IMR-90 (cell line): ENCODE data around the gene C1orf56. TPM values are rescaled to one million over a fixed set of nuclear protein-coding genes. Genes with fewer than 3 reads are reported as not detected.

Experiments used
- ATAC-seq: fragments of 200-7000 bp; cut with Tn5 transposase; 2 replicates; pipeline ENCODE4 v1.9.1; 2020; ENCODE audit warnings: low read depth, mild to moderate bottlenecking, moderate library complexity
- BruUV-seq: library from RNA; stranded (reverse); fragments of 400-500 nt; replicated peaks from 2 replicates; lab custom pipeline; 2021; lab: Mats Ljungman, UMichigan
- CTCF ChIA-PET: fragments of 300-600 bp; formaldehyde crosslinking; extraction: SDS; loops from one replicate; lab custom pipeline; 2021; ENCODE audit warnings: antibody characterized with exemption; lab: Yijun Ruan, JAX
- POLR2A ChIA-PET: fragments of 300-600 bp; sonication (Branson Sonifier 250); formaldehyde crosslinking; loops from one replicate; lab custom pipeline; 2022; ENCODE audit warnings: antibody characterized with exemption; ENCODE audit not compliant: unreplicated experiment; lab: Charles Lee
- DNase-seq: peaks from one replicate; pipeline ENCODE4 v3.0.0; 2013
- H2AFZ ChIP-seq: replicated peaks from 2 replicates; pipeline ENCODE3; 2013; ENCODE audit warnings: low read length, mild to moderate bottlenecking; ENCODE audit not compliant: poor library complexity
- H2AK5ac ChIP-seq: 2 replicates; pipeline ENCODE4 v1.6.1; 2013; ENCODE audit warnings: low read depth, low read length, inconsistent platforms
- H2AK9ac ChIP-seq: replicated peaks from 2 replicates; pipeline ENCODE3; 2013; ENCODE audit warnings: mild to moderate bottlenecking, low read depth, low read length, moderate library complexity; ENCODE audit not compliant: poor library complexity
- H2BK120ac ChIP-seq: 2 replicates; pipeline ENCODE4 v1.6.1; 2013; ENCODE audit warnings: low read depth, low read length, inconsistent platforms
- H2BK15ac ChIP-seq: 3 replicates; pipeline ENCODE4 v1.6.1; 2013; ENCODE audit warnings: low read depth, low read length, inconsistent platforms
- H2BK20ac ChIP-seq: 2 replicates; pipeline ENCODE4 v1.6.1; 2013; ENCODE audit warnings: low read depth, mild to moderate bottlenecking, inconsistent platforms, low read length, moderate library complexity
- H2BK5ac ChIP-seq: 2 replicates; pipeline ENCODE4 v1.6.1; 2013; ENCODE audit warnings: mild to moderate bottlenecking, low read depth, low read length, inconsistent platforms; ENCODE audit not compliant: poor library complexity, severe bottlenecking
- H3K14ac ChIP-seq: replicated peaks from 2 replicates; pipeline ENCODE4 v1.6.1; 2013; ENCODE audit warnings: low read depth, low read length, inconsistent platforms
- H3K18ac ChIP-seq: 2 replicates; pipeline ENCODE4 v1.6.1; 2013; ENCODE audit warnings: low read depth, low read length, control low read depth
- H3K23ac ChIP-seq: 2 replicates; pipeline ENCODE4 v1.6.1; 2013; ENCODE audit warnings: low read depth, low read length, inconsistent platforms
- H3K27ac ChIP-seq: 2 replicates; pipeline ENCODE4 v1.5.1; 2013; ENCODE audit warnings: mild to moderate bottlenecking, control low read depth, low read length; ENCODE audit not compliant: insufficient read depth
- H3K27me3 ChIP-seq: 2 replicates; pipeline ENCODE4 v1.6.1; 2013; ENCODE audit warnings: low read length; ENCODE audit not compliant: control insufficient read depth, insufficient read depth
- H3K36me3 ChIP-seq: 2 replicates; pipeline ENCODE4 v1.6.1; 2013; ENCODE audit warnings: low read length, mixed read lengths; ENCODE audit not compliant: control insufficient read depth, insufficient read depth
- H3K4ac ChIP-seq: 2 replicates; pipeline ENCODE4 v1.6.1; 2013; ENCODE audit warnings: low read depth, low read length, inconsistent platforms
- H3K4me1 ChIP-seq: 2 replicates; pipeline ENCODE4 v1.6.1; 2013; ENCODE audit warnings: low read length, mixed read lengths; ENCODE audit not compliant: control insufficient read depth, insufficient read depth
- H3K4me2 ChIP-seq: 2 replicates; pipeline ENCODE4 v1.6.1; 2013; ENCODE audit warnings: low read depth, mild to moderate bottlenecking, control low read depth, low read length, moderate library complexity
- H3K4me3 ChIP-seq: 2 replicates; pipeline ENCODE4 v1.5.1; 2013; ENCODE audit warnings: low read depth, mild to moderate bottlenecking, control low read depth, low read length, moderate library complexity; ENCODE audit not compliant: insufficient read depth
- H3K56ac ChIP-seq: 2 replicates; pipeline ENCODE4 v1.6.1; 2013; ENCODE audit warnings: low read length, inconsistent platforms; ENCODE audit not compliant: insufficient read depth; ENCODE audit errors: extremely low read depth
- H3K79me1 ChIP-seq, 2 experiments: 2 replicates each; pipeline ENCODE4 v1.6.1; 2013; ENCODE audit warnings: low read length in 2 of 2, inconsistent platforms in 1 of 2, low read depth in 1 of 2
- H3K9ac ChIP-seq: 2 replicates; pipeline ENCODE4 v1.6.1; 2013; ENCODE audit warnings: low read depth, low read length, control low read depth
- H3K9me1 ChIP-seq: 2 replicates; pipeline ENCODE4 v1.6.1; 2013; ENCODE audit warnings: low read length, inconsistent platforms; ENCODE audit not compliant: insufficient read depth
- H3K9me3 ChIP-seq: 2 replicates; pipeline ENCODE4 v1.6.1; 2013; ENCODE audit warnings: low read length; ENCODE audit not compliant: control insufficient read depth, insufficient read depth
- H4K20me1 ChIP-seq: 2 replicates; pipeline ENCODE4 v1.6.1; 2013; ENCODE audit warnings: low read length, inconsistent platforms; ENCODE audit not compliant: insufficient read depth
- H4K5ac ChIP-seq: 2 replicates; pipeline ENCODE4 v1.6.1; 2013; ENCODE audit warnings: mild to moderate bottlenecking, low read depth, low read length, control low read depth
- H4K8ac ChIP-seq, 2 experiments: 2 replicates each; pipeline ENCODE4 v1.6.1; 2013; ENCODE audit warnings: low read depth in 2 of 2, low read length in 2 of 2, control low read depth in 1 of 2, inconsistent platforms in 1 of 2
- H4K91ac ChIP-seq: 2 replicates; pipeline ENCODE4 v1.6.1; 2013; ENCODE audit warnings: low read depth, low read length, inconsistent platforms; ENCODE audit not compliant: insufficient read depth
- MAFK ChIP-seq: IDR thresholded peaks from 2 replicates; pipeline ENCODE4 v1.6.1; 2012; ENCODE audit warnings: low read depth, low read length, improper control_type of control experiment
- MAZ ChIP-seq: IDR thresholded peaks from 2 replicates; pipeline ENCODE4 v1.6.1; 2012; ENCODE audit warnings: low read depth, mild to moderate bottlenecking, low read length, improper control_type of control experiment, moderate library complexity, borderline replicate concordance
- POLR2A ChIP-seq: IDR thresholded peaks from 2 replicates; pipeline ENCODE4 v1.6.1; 2012; ENCODE audit warnings: mild to moderate bottlenecking, low read depth, low read length
- RAD21 ChIP-seq: IDR thresholded peaks from 2 replicates; pipeline ENCODE4 v1.6.1; 2012; ENCODE audit warnings: low read length, improper control_type of control experiment
- WGBS, 2 experiments: methylation state at CpG; one replicate each; pipeline versions ENCODE4 v1.1.5 to v1.1.7; 2013; ENCODE audit warnings: missing lambda C conversion rate in 2 of 2; ENCODE audit not compliant: insufficient read length in 1 of 2; ENCODE audit errors: extremely low coverage in 2 of 2; 5-methylcytosine and 5-hydroxymethylcytosine counted together
- dilution Hi-C: fragments of 300-500 bp; cut with HindIII; formaldehyde crosslinking; loops from one replicate; pipeline ENCODE4 v1.14.3; 2018; ENCODE audit warnings: low sequenced_read_pairs; ENCODE audit not compliant: unreplicated experiment
- in situ Hi-C: fragments of 300-500 bp; cut with MboI; formaldehyde crosslinking; loops from 3 replicates; pipeline ENCODE4 v1.14.3; 2019; ENCODE audit warnings: low sequenced_read_pairs, inconsistent platforms, mixed read lengths
- intact Hi-C: fragments of 100-400 bp; cut with micrococcal nuclease; formaldehyde crosslinking; loops from 2 replicates; pipeline ENCODE4 v1.10.0; 2022
- polyA plus RNA-seq, 3 experiments: library from polyadenylated mRNA; depleted of rRNA; stranded (reverse); fragments of >200 nt; gene quantifications; 2 replicates each; pipeline ENCODE4 v1.2.3, GENCODE V29; 2012; ENCODE audit warnings: low replicate concordance in 1 of 3
- total RNA-seq: library from RNA; depleted of rRNA; stranded (reverse); fragments of >200 nt; gene quantifications from 2 replicates; pipeline ENCODE4 v1.2.3, GENCODE V29; 2012
- TF ChIP-seq, protein P1 (sequence below): fragments of 150-350 bp; IDR thresholded peaks from 2 replicates; pipeline ENCODE4 v1.6.1; 2016; ENCODE audit warnings: low read depth, mild to moderate bottlenecking, low read length, moderate library complexity, borderline replicate concordance
- TF ChIP-seq, protein P2 (sequence below): fragments of 150-350 bp; IDR thresholded peaks from 2 replicates; pipeline ENCODE4 v1.6.1; 2017; ENCODE audit warnings: mild to moderate bottlenecking, antibody characterized with exemption, low read length, low read depth

Gene C1orf56
- total and polyA plus RNA-seq, 2 of the 4 experiments (the other 2 are of a cell fraction): 0.54 to 1.2 TPM

- H3K4me2 ChIP-seq: no peak overlapping the region
- no peak overlapping the region for H4K5ac ChIP-seq
- no peaks in the 10 kb centered on the region for H3K9me3 ChIP-seq
- dilution Hi-C loops (no loop called here), intact Hi-C loops (no loop called here), in situ Hi-C loops (no loop called here)
- ATAC-seq (no peak), DNase-seq (no peak)
- BruUV-seq: no TSS peak
- peaks cover 6% of the 10 kb centered on the region; the same call in 1 of the 2 replicates for H3K4me1 ChIP-seq
- H4K91ac ChIP-seq: no peak overlapping the region
- no peak overlapping the region for H2AK9ac ChIP-seq
- POLR2A ChIA-PET: no interaction called here
- H2BK20ac ChIP-seq: no peak overlapping the region
- no peaks in the 10 kb centered on the region for H3K27me3 ChIP-seq
- TF ChIP-seq, protein P1, sequence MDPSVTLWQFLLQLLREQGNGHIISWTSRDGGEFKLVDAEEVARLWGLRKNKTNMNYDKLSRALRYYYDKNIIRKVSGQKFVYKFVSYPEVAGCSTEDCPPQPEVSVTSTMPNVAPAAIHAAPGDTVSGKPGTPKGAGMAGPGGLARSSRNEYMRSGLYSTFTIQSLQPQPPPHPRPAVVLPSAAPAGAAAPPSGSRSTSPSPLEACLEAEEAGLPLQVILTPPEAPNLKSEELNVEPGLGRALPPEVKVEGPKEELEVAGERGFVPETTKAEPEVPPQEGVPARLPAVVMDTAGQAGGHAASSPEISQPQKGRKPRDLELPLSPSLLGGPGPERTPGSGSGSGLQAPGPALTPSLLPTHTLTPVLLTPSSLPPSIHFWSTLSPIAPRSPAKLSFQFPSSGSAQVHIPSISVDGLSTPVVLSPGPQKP: no peak
- TF ChIP-seq MAZ (no peak), MAFK (no peak), RAD21 (no peak), POLR2A (no peak)
- TF ChIP-seq, protein P2, sequence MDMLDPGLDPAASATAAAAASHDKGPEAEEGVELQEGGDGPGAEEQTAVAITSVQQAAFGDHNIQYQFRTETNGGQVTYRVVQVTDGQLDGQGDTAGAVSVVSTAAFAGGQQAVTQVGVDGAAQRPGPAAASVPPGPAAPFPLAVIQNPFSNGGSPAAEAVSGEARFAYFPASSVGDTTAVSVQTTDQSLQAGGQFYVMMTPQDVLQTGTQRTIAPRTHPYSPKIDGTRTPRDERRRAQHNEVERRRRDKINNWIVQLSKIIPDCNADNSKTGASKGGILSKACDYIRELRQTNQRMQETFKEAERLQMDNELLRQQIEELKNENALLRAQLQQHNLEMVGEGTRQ: no peak
- H2BK120ac ChIP-seq: no peak overlapping the region
- no peak overlapping the region for H2AFZ ChIP-seq
- no peak overlapping the region for H2BK5ac ChIP-seq
- H2BK15ac ChIP-seq: no peak overlapping the region
- H3K14ac ChIP-seq: no peak overlapping the region
- no peaks in the 10 kb centered on the region for H4K20me1 ChIP-seq
- H3K18ac ChIP-seq: no peak overlapping the region
- H3K36me3 ChIP-seq: peaks cover 6% of the 10 kb centered on the region; the same call in 1 of the 2 replicates
- no peak overlapping the region for H2AK5ac ChIP-seq
- H3K27ac ChIP-seq: no peak overlapping the region
- H3K79me1 ChIP-seq: peaks cover 17 to 55% of the 10 kb centered on the region in 2 experiments
- no peak overlapping the region for H3K56ac ChIP-seq
- no peak overlapping the region for H4K8ac ChIP-seq
- no peak overlapping the region for H3K4me3 ChIP-seq
- H3K9ac ChIP-seq: no peak overlapping the region
- no peaks in the 10 kb centered on the region; the same call in 1 of the 2 replicates for H3K9me1 ChIP-seq
- H3K23ac ChIP-seq: no peak overlapping the region
- no peak overlapping the region for H3K4ac ChIP-seq
- WGBS, 2 experiments: 96% methylated on average over 3 of the region's 4 CpGs; no CpG with 5 or more reads in 1 of the 2 experiments
- CTCF ChIA-PET: interaction anchor here (0.7 kb wide), 1 partner anchor 214 kb away, joined by 5 read pairs; no protein-coding TSS in a partner anchor
Observed at GRCh38 chr1:151067185-151067584, 19.6 kb downstream of the C1orf56 start.
